Memory B cell (primary cell): ENCODE measurements around the gene FHIT.
"Not testable (repeated sequence)": the region's sequence is repeated elsewhere in the genome, so short reads cannot be mapped to it uniquely, and the experiment has no call there.

Experiments used
- ATAC-seq: fragments of 150-1000 bp; cut with Tn5 transposase; 2 replicates; pipeline ENCODE4 v1.10.0; 2021; ENCODE audit warnings: low read depth, mild to moderate bottlenecking, moderate library complexity
- DNase-seq, 2 donors: peaks; one replicate each; pipeline ENCODE4 v3.0.0; 2022; ENCODE audit warnings: low spot score in 2 of 2
- H3K27ac Mint-ChIP-seq: one replicate; pipeline ENCODE4 v1.8.0; 2022; ENCODE audit warnings: mild to moderate bottlenecking, moderate library complexity, mixed read lengths
- H3K27me3 Mint-ChIP-seq: one replicate; pipeline ENCODE4 v1.8.0; 2022; ENCODE audit warnings: mixed read lengths
- H3K36me3 Mint-ChIP-seq: one replicate; pipeline ENCODE4 v1.8.0; 2022; ENCODE audit warnings: mild to moderate bottlenecking, mixed read lengths
- H3K4me1 Mint-ChIP-seq: one replicate; pipeline ENCODE4 v1.8.0; 2022; ENCODE audit warnings: mixed read lengths
- H3K4me3 Mint-ChIP-seq: one replicate; pipeline ENCODE4 v1.8.0; 2022; ENCODE audit warnings: mild to moderate bottlenecking, moderate library complexity, mixed read lengths
- H3K9me3 Mint-ChIP-seq: one replicate; pipeline ENCODE4 v1.8.0; 2022; ENCODE audit warnings: mixed read lengths

Gene FHIT

GRCh38 chr3:60708191-60708975 lies 542.9 kb downstream of the FHIT start:
- DNase-seq (no peak), ATAC-seq (no peak)
- no peak overlapping the region for H3K4me3 Mint-ChIP-seq
- H3K4me1 Mint-ChIP-seq, result no peaks in the 10 kb centered on the region
- no peaks in the 10 kb centered on the region for H3K27me3 Mint-ChIP-seq
- H3K9me3 Mint-ChIP-seq, result peaks cover 4% of the 10 kb centered on the region
- H3K36me3 Mint-ChIP-seq, result peaks cover 4% of the 10 kb centered on the region
- H3K27ac Mint-ChIP-seq, result no peak overlapping the region

GRCh38 chr3:60707452-60708020 lies 543.7 kb downstream of the FHIT start:
- Mint-ChIP-seq H3K27ac (no peak overlapping the region), H3K4me3 (no peak overlapping the region), H3K9me3 (peaks cover 3% of the 10 kb centered on the region), H3K27me3 (no peaks in the 10 kb centered on the region), H3K4me1 (no peaks in the 10 kb centered on the region), H3K36me3 (peaks cover 4% of the 10 kb centered on the region)
- ATAC-seq (no peak), DNase-seq (no peak)

- Mint-ChIP-seq H3K9me3 (no peaks in the 10 kb centered on the region), H3K4me1 (no peaks in the 10 kb centered on the region), H3K27ac (no peak overlapping the region), H3K36me3 (no peaks in the 10 kb centered on the region), H3K4me3 (no peak overlapping the region), H3K27me3 (no peaks in the 10 kb centered on the region)
- DNase-seq (no peak), ATAC-seq (no peak)
These were observed 547.1 kb downstream of the FHIT start for GRCh38 chr3:60703956-60704736.

- Mint-ChIP-seq H3K9me3 (no peaks in the 10 kb centered on the region), H3K27me3 (no peaks in the 10 kb centered on the region), H3K4me1 (no peaks in the 10 kb centered on the region), H3K4me3 (no peak overlapping the region), H3K36me3 (no peaks in the 10 kb centered on the region), H3K27ac (no peak overlapping the region)
- DNase-seq (no peak), ATAC-seq (no peak)
These were observed 548.2 kb downstream of the FHIT start for GRCh38 chr3:60703008-60703407.

- no peak overlapping the region for H3K4me3 Mint-ChIP-seq
- peaks cover 3% of the 10 kb centered on the region for H3K9me3 Mint-ChIP-seq
- H3K27me3 Mint-ChIP-seq, result no peaks in the 10 kb centered on the region
- no peaks in the 10 kb centered on the region for H3K4me1 Mint-ChIP-seq
- no peak overlapping the region for H3K27ac Mint-ChIP-seq
- no peak for DNase-seq
- ATAC-seq, result no peak
- no peaks in the 10 kb centered on the region for H3K36me3 Mint-ChIP-seq
These were observed 553.1 kb downstream of the FHIT start for GRCh38 chr3:60698117-60698516.

GRCh38 chr3:60697132-60697531 lies 554.1 kb downstream of the FHIT start:
- Mint-ChIP-seq H3K27ac (no peak overlapping the region), H3K4me1 (no peaks in the 10 kb centered on the region), H3K4me3 (no peak overlapping the region), H3K9me3 (peaks cover 3% of the 10 kb centered on the region), H3K27me3 (no peaks in the 10 kb centered on the region), H3K36me3 (no peaks in the 10 kb centered on the region)
- ATAC-seq (no peak), DNase-seq (no peak)

- H3K9me3 Mint-ChIP-seq, result peaks cover 4% of the 10 kb centered on the region
These were observed 554.7 kb downstream of the FHIT start for GRCh38 chr3:60696428-60697125.

GRCh38 chr3:60675424-60675823 lies 575.8 kb downstream of the FHIT start:
- ATAC-seq (no peak), DNase-seq (no peak)
- no peaks in the 10 kb centered on the region for H3K36me3 Mint-ChIP-seq
- H3K4me3 Mint-ChIP-seq, result no peak overlapping the region
- H3K27me3 Mint-ChIP-seq, result no peaks in the 10 kb centered on the region
- H3K9me3 Mint-ChIP-seq, result peaks cover 3% of the 10 kb centered on the region
- no peaks in the 10 kb centered on the region for H3K4me1 Mint-ChIP-seq
- H3K27ac Mint-ChIP-seq, result no peak overlapping the region

More at GRCh38 chr3:60696428-60697125, 554.7 kb downstream of the FHIT start:
- H3K27me3 Mint-ChIP-seq, result no peaks in the 10 kb centered on the region
- no peak overlapping the region for H3K27ac Mint-ChIP-seq
- no peaks in the 10 kb centered on the region for H3K36me3 Mint-ChIP-seq
- no peak overlapping the region for H3K4me3 Mint-ChIP-seq
- DNase-seq (no peak), ATAC-seq (no peak)
- H3K4me1 Mint-ChIP-seq, result no peaks in the 10 kb centered on the region

GRCh38 chr3:60674870-60675269 lies 576.4 kb downstream of the FHIT start:
- H3K4me1 Mint-ChIP-seq, result no peaks in the 10 kb centered on the region
- ATAC-seq (no peak), DNase-seq (no peak)
- H3K36me3 Mint-ChIP-seq, result no peaks in the 10 kb centered on the region
- no peaks in the 10 kb centered on the region for H3K27me3 Mint-ChIP-seq
- H3K27ac Mint-ChIP-seq, result no peak overlapping the region
- peaks cover 3% of the 10 kb centered on the region for H3K9me3 Mint-ChIP-seq
- no peak overlapping the region for H3K4me3 Mint-ChIP-seq

- Mint-ChIP-seq H3K4me3 (no peak overlapping the region), H3K9me3 (peaks cover 3% of the 10 kb centered on the region), H3K27ac (no peak overlapping the region), H3K4me1 (no peaks in the 10 kb centered on the region), H3K36me3 (no peaks in the 10 kb centered on the region), H3K27me3 (no peaks in the 10 kb centered on the region)
- DNase-seq (no peak), ATAC-seq (no peak)
These were observed 578.1 kb downstream of the FHIT start for GRCh38 chr3:60673123-60673522.

- not testable (repeated sequence) for H3K36me3 Mint-ChIP-seq, DNase-seq, H3K9me3 Mint-ChIP-seq, H3K4me3 Mint-ChIP-seq, H3K27ac Mint-ChIP-seq, H3K27me3 Mint-ChIP-seq, H3K4me1 Mint-ChIP-seq, ATAC-seq
These were observed 578.9 kb downstream of the FHIT start for GRCh38 chr3:60672337-60672736.

- DNase-seq, result no peak
- H3K4me3 Mint-ChIP-seq, result no peak overlapping the region
- no peaks in the 10 kb centered on the region for H3K4me1 Mint-ChIP-seq
- no peak overlapping the region for H3K27ac Mint-ChIP-seq
- no peaks in the 10 kb centered on the region for H3K36me3 Mint-ChIP-seq
- ATAC-seq, result no peak
- peaks cover 2% of the 10 kb centered on the region for H3K9me3 Mint-ChIP-seq
- no peaks in the 10 kb centered on the region for H3K27me3 Mint-ChIP-seq
These were observed 581.6 kb downstream of the FHIT start for GRCh38 chr3:60669636-60670035.

- Mint-ChIP-seq H3K27me3 (no peaks in the 10 kb centered on the region), H3K9me3 (peaks cover 16% of the 10 kb centered on the region), H3K27ac (no peak overlapping the region), H3K36me3 (peaks cover 2% of the 10 kb centered on the region), H3K4me1 (no peaks in the 10 kb centered on the region), H3K4me3 (no peak overlapping the region)
- ATAC-seq, result no peak
- no peak for DNase-seq
These were observed 591.2 kb downstream of the FHIT start for GRCh38 chr3:60660026-60660425.

GRCh38 chr3:60659098-60659497 lies 592.2 kb downstream of the FHIT start:
- peaks cover 21% of the 10 kb centered on the region for H3K9me3 Mint-ChIP-seq
- no peak overlapping the region for H3K4me3 Mint-ChIP-seq
- no peaks in the 10 kb centered on the region for H3K27me3 Mint-ChIP-seq
- ATAC-seq (no peak), DNase-seq (no peak)
- H3K27ac Mint-ChIP-seq, result no peak overlapping the region
- H3K4me1 Mint-ChIP-seq, result no peaks in the 10 kb centered on the region
- H3K36me3 Mint-ChIP-seq, result peaks cover 2% of the 10 kb centered on the region
